Measurements from ENCODE around the gene ZFYVE21.
"Not testable (repeated sequence)": the region's sequence is repeated elsewhere in the genome, so short reads cannot be mapped to it uniquely, and the experiment has no call there.

The ZFYVE21 gene

DNA sequence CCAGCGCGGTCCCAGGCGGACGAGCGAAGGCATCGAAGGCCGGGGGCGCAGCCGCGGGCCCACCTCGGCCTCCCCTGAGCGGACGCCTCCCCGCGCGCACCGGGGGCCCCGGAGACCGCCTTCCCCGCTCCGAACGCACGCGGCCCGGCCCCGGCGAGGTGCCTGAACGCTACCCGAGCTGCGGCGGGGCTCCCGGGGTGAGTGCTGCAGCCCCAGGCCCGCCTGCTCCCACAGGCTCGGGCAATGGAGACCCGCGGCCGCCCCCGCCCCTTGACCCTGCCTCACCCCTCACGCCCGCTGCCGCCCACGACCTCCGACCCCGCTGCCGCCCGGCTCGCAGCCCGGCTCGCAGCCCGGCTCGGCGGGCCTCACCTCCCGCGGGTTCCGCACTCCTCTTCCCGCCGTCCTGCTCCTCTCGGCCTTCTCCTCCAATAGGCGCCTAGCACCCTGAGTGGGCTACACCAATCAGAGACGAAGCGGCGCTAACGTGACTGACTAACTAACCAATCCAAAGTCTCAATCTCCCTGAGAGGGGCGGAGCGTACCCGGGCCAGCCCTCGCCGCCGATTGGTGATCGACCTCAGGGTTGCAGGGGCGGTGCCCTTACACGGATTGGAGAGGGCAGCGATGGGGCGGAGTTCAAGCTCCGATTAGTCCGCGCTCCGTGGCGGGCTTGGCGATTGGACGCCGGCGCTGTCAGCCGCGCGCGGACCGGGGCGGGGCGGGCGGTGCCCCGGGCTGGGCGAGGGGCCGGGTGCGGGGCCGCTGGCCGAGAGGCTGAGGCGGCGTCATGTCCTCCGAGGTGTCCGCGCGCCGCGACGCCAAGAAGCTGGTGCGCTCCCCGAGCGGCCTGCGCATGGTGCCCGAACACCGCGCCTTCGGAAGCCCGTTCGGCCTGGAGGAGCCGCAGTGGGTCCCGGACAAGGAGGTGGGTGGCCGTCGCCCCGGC, at the start of gene ZFYVE21, which contains the start of gene XRCC3:
Gene ZFYVE21 (plus strand): TSS at position 759 of the 949 bp plus-strand sequence. CDS start 32 bp downstream, at position 791.
Gene XRCC3 (minus strand): TSS at position 400 of the 949 bp plus-strand sequence. CDS start 4,364 bp downstream, outside the sequence.
- DNase-seq = peak; percentile 99

DNA sequence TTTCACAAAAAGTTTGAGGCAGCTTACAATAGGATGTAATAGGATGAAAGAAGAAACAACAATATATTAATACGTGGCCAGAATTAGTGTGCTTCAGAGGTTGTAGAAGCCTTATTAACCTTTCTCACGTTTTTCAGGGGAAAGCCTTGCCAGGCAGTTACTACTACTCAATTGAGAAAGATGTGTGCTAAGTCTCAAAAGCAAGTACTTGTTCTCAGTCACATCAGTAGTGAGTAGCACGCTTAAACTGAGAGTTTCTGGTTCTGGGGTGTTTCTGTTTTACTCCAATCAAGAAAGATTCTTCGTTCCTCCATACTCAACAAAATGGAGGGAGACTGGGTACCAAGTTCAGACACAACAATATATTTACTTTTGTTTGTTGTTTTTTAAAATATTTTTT, 47.9 kb upstream of the ZFYVE21 start:
- no peak for DNase-seq

DNA sequence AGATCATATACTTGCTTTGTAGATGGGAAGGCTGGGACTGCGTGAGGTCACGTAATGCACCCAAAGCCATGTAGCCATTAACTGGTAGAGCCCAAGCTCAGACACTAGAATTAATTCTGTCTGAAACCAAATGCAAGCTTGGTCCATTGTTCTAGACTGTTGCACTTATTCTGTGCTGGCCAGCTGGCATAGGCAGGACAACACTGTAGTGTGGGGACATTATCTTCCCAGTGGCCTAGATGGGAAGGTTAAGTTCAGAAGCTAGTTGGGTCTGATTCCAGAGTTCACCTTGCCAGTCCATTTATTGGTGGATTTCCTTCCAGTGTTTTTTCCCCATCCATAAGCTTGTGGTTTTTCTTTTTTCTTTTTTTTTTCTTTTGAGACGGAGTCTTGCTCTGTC, 47.5 kb upstream of the ZFYVE21 start:
- DNase-seq = no peak

DNA sequence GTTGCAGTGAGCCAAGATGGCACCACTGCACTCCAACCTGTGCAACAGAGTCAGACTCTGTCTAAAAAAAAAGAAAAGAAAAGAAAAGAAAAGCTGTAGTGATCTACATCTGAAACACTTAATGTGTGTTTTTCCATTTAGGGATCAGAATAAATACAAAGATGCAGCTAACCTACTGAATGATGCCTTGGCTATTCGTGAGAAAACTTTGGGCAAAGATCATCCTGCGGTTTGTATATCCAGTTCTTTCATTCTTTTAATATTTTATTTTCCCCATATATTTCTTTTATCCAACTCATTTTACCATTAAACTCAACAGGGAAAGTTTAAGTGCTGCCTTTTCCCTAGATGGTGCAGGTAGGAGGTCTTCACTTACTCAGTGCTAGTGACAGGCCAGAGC, 46.2 kb upstream of the ZFYVE21 start:
- no peak for DNase-seq

DNA sequence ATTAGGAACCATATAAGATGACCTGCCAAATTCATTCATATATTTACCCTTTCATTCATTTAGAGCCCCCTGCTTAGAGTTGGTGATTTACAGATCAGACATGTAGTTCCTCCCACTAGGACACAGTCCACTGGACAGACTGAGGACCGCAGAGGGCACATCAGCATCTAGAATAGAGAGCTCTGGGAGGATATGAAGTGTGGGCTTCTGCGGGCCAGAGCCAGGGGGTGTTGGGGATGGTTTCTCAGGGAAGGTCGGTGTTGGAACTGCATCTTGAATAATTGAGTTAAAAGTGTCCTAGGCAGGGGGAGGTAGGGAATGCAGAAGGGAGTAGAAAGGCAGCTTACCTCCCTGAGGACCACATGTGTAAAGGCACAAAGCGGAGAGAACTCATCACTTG, 43.7 kb upstream of the ZFYVE21 start:
- DNase-seq = no peak

DNA sequence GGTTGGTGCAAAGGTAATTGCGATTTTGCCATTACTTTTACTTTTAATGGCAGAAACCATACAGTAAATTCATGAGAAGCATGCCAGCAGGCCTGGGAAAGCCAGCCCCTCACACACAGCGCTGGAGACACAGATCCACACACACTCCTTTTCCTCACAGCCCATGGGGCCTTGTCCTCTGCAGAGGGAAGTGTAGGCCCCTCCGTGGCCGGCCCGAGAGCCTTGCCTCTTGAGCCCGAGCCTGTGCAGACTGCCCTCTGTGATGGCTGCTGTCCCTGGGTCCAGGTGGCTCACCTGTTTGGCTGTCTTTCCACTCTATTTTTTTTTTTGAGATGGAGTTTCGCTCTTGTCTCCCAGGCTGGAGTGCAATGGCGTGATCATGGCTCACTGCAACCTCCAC, 39.7 kb upstream of the ZFYVE21 start:
- no peak for DNase-seq

DNA sequence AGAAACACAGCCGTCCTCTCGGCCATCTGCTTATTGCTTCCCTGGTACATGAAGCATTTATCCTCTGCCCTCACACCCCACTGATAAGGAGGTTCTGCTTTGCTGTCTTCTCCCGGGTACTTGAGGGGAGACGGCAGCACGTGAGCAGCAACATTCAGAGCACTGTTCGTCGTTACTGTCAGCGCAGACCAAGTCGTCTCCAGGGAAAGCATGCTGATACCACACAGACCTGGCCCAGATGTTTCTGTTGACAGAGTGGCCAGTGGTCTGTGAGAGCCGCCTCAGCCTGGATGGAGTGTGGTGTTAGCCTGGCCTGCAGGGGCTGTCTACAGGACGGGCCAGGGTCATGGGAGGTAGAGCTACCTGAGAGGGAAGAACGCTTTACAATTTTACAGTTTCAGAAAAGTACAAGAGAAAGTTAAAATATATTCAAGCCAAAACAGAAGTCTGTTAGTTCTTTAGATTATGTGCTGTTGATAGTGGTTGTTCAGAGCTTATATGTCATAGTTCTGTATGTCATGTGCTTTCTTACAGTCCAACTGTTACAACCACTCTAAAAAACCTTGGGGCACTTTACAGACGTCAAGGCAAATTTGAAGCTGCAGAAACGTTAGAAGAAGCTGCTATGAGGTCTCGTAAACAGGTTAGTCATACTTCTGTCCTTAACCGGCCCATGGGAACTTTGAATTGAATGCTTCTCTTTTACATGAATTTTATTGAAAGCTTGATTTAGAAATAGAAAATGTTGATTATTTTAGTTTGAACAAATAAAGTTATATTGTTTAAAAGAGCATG, 38.5 kb upstream of the ZFYVE21 start:
- no peak for DNase-seq

DNA sequence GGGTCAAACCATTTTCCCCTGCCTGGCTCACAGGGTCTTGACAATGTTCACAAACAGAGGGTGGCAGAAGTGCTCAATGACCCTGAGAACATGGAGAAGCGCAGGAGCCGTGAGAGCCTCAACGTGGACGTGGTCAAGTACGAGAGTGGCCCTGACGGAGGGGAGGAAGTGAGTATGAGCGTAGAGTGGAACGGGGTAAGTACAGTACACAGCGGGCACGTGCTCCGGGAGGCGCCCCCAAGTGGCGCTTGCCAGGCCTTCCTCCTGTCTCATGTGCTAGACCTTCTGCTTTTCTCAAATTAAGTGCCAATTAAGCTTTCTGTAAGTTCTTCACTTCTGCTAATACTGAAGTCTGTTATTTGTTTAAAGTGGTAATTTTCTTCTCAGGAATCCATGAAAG, 36.3 kb upstream of the ZFYVE21 start:
- no peak for DNase-seq

DNA sequence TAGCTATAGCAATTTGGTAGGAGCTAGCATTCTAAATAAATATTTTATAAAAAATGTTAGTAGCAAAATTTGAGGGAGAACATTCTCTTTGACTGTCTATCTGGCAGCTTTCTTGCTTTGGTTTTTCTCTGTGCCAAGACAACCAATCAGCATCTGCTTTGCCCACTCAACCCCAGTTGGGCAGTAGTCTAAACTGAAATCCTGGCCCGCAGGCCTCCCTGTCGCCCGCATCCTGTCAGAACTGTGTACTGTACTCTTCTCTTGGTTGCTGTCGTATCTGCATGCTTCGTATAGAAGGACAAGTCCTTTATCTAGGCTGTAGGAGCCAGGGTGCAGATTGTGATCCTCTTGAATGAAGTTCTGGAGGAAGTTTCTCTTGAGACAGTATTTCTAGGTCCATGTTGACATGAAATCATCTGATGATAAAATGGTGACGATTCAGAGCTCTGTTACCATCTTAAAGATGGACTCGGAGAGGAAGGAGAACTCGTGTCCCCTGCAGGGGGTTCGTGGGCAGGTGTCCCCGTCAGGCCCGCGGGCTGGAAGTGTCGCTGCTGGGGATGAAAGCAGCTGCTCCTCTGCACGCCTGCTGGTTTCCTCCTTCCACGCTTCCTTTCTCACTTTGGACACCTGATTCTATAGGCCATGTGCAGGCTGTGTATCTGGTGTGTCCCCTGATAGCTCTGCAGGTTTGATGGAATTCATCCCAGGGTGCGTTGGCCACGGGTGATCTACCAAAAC, 34.9 kb upstream of the ZFYVE21 start:
- DNase-seq = no peak

DNA sequence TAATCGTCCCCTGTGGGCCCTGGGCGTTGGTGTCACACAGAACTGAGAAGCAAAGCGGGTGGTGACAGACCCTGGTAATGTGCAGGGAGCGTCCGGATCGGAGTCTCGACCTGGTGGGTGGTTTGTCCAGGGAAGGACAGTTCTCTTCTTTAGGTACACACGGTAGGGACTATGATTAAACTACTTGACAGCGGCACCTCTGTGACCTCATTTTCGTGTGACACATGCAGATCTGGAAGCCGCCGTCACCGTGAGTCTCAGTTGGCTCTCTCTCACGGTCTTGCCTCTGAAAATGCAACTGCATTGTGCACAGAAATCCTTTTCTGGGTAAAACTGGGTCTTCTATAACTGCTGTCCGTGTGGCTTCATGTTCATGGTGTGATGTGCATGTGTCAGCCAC, 32.5 kb upstream of the ZFYVE21 start:
- no peak for DNase-seq

DNA sequence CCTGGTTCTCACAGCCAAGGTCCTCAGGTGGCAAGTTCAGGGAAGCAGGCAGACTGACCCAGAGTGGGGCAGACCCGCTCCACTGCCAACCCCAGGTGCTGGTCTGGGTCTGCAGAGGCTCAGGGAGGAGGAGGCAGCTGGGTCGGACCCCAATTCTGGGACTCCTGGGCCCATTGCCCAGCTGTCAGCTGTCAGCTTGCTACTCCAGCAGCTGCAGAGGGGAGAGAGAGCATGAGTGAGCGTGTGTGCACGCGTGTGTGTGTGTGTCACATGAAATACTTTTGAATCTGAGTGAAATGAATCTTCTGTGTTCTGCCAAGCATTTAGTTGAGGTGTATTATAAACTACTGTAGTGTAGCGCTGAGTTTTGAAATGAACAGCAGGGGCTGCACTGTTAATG, 31.1 kb upstream of the ZFYVE21 start:
- no peak for DNase-seq

DNA sequence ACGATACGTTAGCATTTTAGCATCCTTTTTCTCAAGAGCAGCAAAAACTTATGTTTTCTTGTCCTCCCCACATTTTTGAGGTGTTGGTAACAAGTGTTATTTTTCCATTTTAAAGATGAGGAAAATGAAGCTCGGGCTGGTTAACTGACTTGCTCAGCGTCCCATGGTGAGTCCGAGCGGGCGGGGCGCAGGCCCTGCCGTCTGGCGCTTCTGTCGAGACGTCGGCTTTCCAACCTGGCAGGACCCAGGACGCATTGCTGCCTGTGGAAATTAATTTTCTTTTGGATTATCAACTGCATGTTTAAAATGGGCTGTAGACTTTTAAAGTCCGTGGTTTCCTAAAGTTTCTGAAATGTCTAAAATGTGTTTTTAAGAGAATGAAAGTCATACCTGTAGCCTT, 30.7 kb upstream of the ZFYVE21 start:
- DNase-seq = no peak

DNA sequence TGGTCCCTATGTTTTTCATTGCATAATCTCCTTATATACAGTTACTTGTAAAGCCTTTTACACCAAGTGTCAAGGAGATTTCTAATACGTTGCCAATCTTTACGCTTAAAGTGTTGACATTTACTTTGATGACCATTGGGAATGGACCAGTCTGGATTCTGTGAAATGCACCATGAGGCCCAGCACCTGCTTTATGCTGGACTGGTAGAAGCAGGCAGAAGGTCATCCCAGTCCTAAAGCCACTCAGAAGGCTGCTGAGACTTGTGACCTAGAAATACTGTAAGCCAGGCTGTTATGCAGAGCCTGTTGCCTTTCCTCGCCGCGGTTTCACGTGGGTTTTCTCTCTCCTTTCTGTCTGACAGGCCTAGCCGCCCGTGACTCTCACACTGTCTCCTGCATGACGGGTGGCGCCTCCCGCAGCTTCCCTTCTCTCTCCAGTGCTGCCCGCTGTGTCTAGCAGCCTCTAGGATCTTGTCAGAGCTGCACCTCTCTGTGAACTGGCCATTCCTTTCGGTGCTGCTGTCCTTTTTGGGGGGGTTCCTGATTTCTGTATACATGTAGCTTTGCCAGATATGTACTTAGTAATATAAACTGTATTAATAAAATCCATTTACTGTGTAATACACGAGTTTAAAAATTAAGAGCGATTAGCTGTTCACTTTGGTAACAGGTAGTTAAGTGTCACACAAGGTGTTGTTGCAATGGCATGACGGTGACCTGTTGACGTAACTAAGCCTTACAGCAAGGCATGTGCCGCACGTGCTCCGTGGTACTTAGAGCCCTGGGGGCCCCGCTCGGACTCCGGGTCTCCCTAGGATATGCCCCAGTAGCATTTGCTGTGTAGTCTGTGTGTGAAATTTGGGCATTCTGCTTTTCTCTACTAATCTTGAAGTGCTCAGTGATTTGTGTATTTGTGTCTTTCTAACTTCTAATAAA, 30.1 kb upstream of the ZFYVE21 start:
- DNase-seq = no peak

DNA sequence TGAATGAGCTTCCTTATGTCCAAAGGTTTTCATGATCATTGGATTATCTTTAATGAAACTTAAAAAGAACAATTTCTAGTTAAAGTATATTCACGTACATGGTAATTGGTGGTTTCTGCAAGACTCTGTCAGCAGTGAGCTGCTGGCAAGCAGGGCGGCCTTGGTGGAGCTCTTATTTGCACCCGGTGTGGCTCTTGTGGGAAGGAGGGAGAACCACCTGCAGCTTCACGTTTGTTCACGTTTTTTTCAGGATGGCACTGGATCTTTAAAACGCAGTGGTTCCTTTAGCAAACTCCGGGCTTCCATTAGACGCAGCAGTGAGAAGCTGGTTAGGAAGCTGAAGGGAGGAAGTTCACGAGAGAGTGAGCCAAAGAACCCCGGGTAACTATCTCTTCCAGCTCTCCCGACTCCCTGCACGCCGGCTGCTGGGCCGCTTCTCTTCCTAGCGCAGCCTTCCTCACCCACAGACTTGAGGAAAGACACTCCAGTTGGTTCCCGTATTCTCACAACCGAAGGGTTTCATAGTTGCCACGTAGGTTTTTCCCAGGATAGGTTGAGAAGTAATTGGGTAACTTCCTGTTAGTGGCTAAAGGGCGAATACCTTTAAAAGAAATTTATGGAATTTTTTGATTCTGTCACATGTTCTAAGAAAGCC, 28.7 kb upstream of the ZFYVE21 start:
- DNase-seq = no peak

DNA sequence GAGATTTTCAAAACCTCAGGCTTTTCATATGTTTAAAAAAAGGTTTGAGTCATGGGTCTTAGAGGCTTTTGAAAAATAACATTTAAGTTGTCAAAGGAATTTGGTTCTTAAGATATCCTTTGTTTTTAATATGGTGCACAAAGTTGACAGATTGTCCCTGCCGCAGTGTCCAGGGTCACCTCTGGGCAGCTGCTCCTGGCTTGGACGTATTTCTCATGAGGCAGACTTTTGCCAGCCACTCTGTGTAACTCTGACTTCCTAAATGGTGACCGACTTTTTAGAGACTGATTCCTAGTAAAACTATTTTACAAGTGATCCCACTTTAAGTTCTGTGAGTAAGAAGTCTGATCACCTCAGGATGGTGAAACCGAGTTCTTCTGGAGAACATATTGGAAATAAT, 27.9 kb upstream of the ZFYVE21 start:
- DNase-seq = no peak

DNA sequence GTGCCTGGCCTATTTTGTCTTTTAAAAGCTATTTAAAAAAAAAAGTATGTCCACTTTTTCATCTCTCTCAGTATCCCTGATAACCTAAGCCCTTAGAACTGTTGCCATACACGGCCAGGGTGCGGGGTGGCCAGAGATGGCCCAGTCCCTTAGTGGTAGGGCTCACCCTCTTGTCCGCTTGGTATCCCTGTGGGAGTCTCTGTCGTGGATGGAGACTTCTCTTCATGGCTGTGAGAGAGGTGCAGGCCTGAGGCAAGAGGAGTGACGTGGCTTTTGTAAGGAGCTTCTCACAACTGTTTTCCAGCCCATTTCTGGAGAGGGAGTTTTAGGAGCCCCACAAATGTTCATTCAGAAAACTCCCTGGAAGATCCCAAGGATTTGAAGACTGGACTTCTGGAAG, 27.2 kb upstream of the ZFYVE21 start:
- DNase-seq = no peak

DNA sequence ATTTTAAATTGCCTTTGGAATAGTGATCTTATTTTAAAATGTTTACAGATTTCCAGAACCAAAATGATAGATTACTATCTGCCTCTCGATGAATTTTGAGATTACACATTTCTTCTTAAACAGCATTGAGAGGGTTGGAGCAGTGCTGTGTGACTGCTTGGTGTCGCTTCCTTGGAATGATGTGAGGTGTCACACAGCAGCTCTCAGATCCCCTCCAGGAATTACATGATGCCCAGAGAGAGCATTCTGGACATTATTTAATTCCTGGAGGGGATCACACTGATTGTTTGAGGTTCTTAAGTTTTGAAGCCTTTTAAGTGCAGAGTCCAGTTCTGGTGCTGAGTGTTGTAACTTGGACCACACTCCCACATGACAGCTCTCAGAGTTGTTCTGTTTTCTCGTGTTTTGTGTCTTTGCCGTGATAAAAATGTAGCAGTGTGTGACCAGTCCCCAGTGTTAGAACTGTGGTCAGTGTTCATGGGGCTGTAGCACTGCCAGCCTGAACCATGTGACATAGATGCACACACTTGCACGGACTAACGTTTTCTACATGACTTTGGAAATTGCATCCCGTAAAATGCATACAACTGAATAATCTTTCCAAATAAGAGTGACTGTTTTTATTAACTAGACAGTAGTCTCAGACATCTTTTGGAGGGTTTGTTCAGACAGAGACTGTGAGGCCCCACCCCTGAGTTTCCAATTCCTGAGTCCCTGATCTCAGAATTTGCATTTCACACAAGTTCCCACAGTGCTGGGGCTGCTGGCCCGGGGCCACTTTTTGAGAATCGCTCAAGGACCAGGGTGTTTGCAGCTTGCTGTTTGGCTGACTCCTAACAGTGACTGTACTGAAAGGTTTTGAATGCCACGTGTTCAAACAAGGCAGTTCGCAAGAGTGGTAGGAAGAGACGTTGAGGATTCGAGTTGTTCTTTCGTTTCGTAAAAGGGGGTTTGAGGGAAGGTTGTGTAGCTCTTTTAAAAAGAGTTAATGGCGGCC, 26.4 kb upstream of the ZFYVE21 start:
- no peak for DNase-seq

DNA sequence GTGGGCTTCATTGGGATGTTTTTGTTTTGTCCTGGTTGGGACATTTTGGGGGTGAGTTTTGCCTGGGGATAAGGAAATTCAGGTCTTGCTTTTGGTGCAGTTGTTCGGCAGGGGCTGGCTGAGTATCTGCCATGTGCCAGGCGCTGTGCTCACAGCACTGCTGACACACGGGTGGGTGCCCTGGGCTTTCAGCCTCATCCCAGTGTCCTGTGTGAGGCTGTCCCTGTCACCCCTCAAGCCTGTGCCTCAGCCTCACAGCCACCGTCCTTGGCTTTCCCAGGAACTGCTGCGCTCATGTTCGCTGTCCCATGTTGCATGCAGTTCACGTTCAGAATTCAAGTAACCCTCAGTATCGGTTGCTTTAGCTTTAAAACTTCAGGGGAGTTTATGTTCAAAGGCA, 25.3 kb upstream of the ZFYVE21 start:
- no peak for DNase-seq

DNA sequence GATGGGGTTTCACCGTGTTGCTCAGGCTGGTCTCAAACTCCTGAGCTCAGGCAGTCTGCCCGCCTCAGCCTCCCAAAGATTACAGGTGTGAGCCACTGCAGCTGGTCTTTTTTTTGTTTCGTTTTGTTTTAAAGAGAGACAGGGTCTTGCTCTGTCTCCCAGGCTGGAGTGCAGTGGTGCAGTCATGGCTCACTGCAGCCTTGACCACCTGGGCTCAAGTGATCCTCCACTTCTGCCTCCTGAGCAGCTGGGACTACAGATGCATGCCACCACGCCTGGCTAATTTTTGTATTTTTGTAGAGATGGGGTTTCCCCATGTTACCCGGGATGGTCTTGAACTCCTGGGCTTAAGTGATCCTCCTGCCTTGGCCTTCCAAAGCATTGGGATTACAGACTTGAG, 24.0 kb upstream of the ZFYVE21 start:
- DNase-seq = not testable (repeated sequence)

DNA sequence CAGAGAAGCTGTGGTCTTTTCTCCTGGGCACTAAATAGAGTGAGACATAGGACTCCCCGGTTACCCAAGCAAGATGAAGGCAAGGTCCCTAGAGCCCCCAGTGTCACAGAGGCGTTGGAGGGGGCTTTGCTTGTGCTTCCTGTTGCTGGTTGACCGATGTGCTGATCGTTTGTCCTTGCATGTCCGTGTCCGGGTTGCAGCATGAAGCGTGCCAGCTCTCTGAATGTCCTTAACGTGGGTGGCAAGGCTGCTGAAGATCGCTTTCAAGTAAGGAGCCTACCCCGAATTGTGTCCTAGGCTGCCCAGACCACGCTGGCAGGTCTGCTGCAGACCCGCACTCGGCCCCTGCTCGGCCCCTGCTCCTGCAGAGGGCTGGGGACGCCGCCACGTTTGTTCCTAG, 23.5 kb upstream of the ZFYVE21 start:
- no peak for DNase-seq
